Stimulated activated effector memory CD8-positive, alpha-beta T cell treated with anti-CD3 and anti-CD28 coated beads, Interleukin-12 subunit alpha, Interleukin-12 subunit beta, amount 100 ng/mL, for 72 hours (primary cell): ENCODE data around the gene LIMS1.

Experiments
- ATAC-seq: fragments of 150-1000 bp; cut with Tn5 transposase; 2 replicates; pipeline ENCODE4 v1.10.0; 2021
- DNase-seq, 2 donors: peaks; one replicate each; pipeline ENCODE4 v3.0.0; 2021 to 2022; ENCODE audit warnings: low spot score in 2 of 2
- H3K27ac Mint-ChIP-seq: one replicate; pipeline ENCODE4 v1.8.0; 2022; ENCODE audit warnings: mild to moderate bottlenecking, mixed read lengths
- H3K36me3 Mint-ChIP-seq: one replicate; pipeline ENCODE4 v1.8.0; 2022; ENCODE audit warnings: mild to moderate bottlenecking, mixed read lengths
- H3K4me1 Mint-ChIP-seq: one replicate; pipeline ENCODE4 v1.8.0; 2022; ENCODE audit warnings: mixed read lengths
- H3K4me3 Mint-ChIP-seq: one replicate; pipeline ENCODE4 v1.8.0; 2022; ENCODE audit warnings: mild to moderate bottlenecking, mixed read lengths
- H3K9me3 Mint-ChIP-seq: one replicate; pipeline ENCODE4 v1.8.0; 2022; ENCODE audit warnings: mixed read lengths

Gene LIMS1

GRCh38 chr2:108565778-108566375 lies 31.6 kb downstream of the LIMS1 start:
- Mint-ChIP-seq H3K4me1 (peaks cover 21% of the 10 kb centered on the region), H3K36me3 (no peaks in the 10 kb centered on the region), H3K9me3 (no peaks in the 10 kb centered on the region), H3K27ac (peak overlapping the region; percentile 23), H3K4me3 (peak overlapping the region; percentile 21)
- ATAC-seq (peak; percentile 81), DNase-seq (peak in 1 of 2 donors; percentile 53)

DNA sequence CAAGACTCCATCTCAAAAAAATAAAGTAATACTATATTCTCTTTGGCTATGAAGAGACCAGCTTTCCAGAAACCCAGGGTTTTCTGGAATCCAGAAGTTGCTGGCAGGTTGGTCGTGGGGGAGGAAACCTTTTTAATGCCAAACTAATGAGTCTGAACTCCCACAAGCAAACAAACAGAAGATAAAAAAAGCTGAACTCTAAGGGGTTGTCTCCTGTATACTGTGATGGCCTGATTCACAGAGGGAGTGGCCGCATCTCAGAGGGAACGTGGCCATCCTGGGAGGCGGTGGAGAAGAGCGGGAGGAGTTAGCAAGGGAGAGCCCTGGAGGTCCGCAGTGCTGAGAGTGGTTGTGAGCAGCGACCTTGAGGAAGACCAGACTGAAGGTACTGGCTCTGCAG lies 36.1 kb downstream of the LIMS1 start:
- H3K9me3 Mint-ChIP-seq, result no peaks in the 10 kb centered on the region
- no peak overlapping the region for H3K4me3 Mint-ChIP-seq
- DNase-seq, result peak in 1 of 2 donors; percentile 23
- no peaks in the 10 kb centered on the region for H3K36me3 Mint-ChIP-seq
- H3K4me1 Mint-ChIP-seq, result peaks cover 24% of the 10 kb centered on the region
- ATAC-seq, result no peak
- peak overlapping the region; percentile 61 for H3K27ac Mint-ChIP-seq

- H3K36me3 Mint-ChIP-seq, result no peaks in the 10 kb centered on the region
- no peak overlapping the region for H3K27ac Mint-ChIP-seq
- no peak overlapping the region for H3K4me3 Mint-ChIP-seq
- H3K4me1 Mint-ChIP-seq, result peaks cover 21% of the 10 kb centered on the region
- H3K9me3 Mint-ChIP-seq, result no peaks in the 10 kb centered on the region
- DNase-seq (no peak), ATAC-seq (no peak)
Observed at GRCh38 chr2:108571286-108571685, 37.0 kb downstream of the LIMS1 start.

- Mint-ChIP-seq H3K27ac (no peak overlapping the region), H3K36me3 (no peaks in the 10 kb centered on the region), H3K4me3 (no peak overlapping the region), H3K9me3 (no peaks in the 10 kb centered on the region), H3K4me1 (peaks cover 14% of the 10 kb centered on the region)
- ATAC-seq, result no peak
- no peak for DNase-seq
Observed at GRCh38 chr2:108573061-108573460, 38.8 kb downstream of the LIMS1 start.

GRCh38 chr2:108574332-108574731 lies 40.1 kb downstream of the LIMS1 start:
- Mint-ChIP-seq H3K4me1 (peaks cover 14% of the 10 kb centered on the region), H3K27ac (no peak overlapping the region), H3K4me3 (no peak overlapping the region), H3K36me3 (no peaks in the 10 kb centered on the region), H3K9me3 (no peaks in the 10 kb centered on the region)
- no peak for ATAC-seq
- DNase-seq, result peak in 1 of 2 donors; percentile 34

- peaks cover 25% of the 10 kb centered on the region for H3K4me1 Mint-ChIP-seq
- no peaks in the 10 kb centered on the region for H3K36me3 Mint-ChIP-seq
- ATAC-seq, result peak; percentile 31
- H3K4me3 Mint-ChIP-seq, result no peak overlapping the region
- DNase-seq, result peak in 1 of 2 donors; percentile 41
- peak overlapping the region; percentile 59 for H3K27ac Mint-ChIP-seq
- no peaks in the 10 kb centered on the region for H3K9me3 Mint-ChIP-seq
Observed at GRCh38 chr2:108575132-108575966, 41.1 kb downstream of the LIMS1 start.

GRCh38 chr2:108577099-108577498 lies 42.8 kb downstream of the LIMS1 start:
- ATAC-seq, result no peak
- H3K4me3 Mint-ChIP-seq, result no peak overlapping the region
- no peaks in the 10 kb centered on the region for H3K9me3 Mint-ChIP-seq
- H3K27ac Mint-ChIP-seq, result peak overlapping the region; percentile 46
- peak in 1 of 2 donors; percentile 28 for DNase-seq
- no peaks in the 10 kb centered on the region for H3K36me3 Mint-ChIP-seq
- peaks cover 36% of the 10 kb centered on the region for H3K4me1 Mint-ChIP-seq

GRCh38 chr2:108579623-108580022 lies 45.4 kb downstream of the LIMS1 start:
- no peaks in the 10 kb centered on the region for H3K36me3 Mint-ChIP-seq
- H3K9me3 Mint-ChIP-seq, result no peaks in the 10 kb centered on the region
- DNase-seq (peak in 1 of 2 donors; percentile 25), ATAC-seq (no peak)
- peaks cover 47% of the 10 kb centered on the region for H3K4me1 Mint-ChIP-seq
- H3K27ac Mint-ChIP-seq, result peak overlapping the region; percentile 99
- no peak overlapping the region for H3K4me3 Mint-ChIP-seq

GRCh38 chr2:108580050-108580449 lies 45.8 kb downstream of the LIMS1 start:
- Mint-ChIP-seq H3K9me3 (no peaks in the 10 kb centered on the region), H3K4me3 (peak overlapping the region; percentile 43), H3K36me3 (no peaks in the 10 kb centered on the region), H3K27ac (peak overlapping the region; percentile 99), H3K4me1 (peaks cover 44% of the 10 kb centered on the region)
- ATAC-seq (no peak), DNase-seq (no peak)

DNA sequence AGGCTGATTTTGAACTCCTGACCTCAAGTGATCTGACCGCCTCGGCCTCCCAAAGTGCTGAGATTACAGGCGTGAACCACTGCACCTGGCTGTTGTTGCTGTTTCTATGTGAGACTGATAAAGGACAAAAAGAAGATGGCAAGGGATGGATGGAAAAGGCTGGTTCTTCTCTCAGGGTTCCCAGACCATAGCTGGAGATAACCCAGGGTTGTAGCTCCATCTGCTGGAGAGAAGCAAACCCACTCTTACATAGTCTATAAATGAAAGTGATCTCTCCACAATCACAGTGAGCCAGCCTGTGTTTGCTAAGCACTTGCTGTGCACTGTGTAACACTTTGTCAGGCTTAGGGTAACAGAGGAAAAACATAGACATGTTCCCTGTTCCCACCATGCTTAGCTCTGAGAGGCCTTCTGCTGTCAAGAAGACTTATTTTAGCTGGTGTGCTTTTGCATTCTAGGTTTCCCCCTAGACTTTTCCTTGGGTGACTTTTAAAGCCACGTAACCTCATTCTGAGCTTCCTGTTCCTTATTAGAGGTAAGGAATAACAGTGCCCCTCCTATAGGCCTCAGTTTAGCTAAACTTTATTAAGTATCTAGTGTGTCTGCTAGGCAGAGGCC lies 49.7 kb downstream of the LIMS1 start:
- DNase-seq (peak; percentile 42 to 72), ATAC-seq (peak; percentile 85)
- Mint-ChIP-seq H3K9me3 (no peaks in the 10 kb centered on the region), H3K36me3 (no peaks in the 10 kb centered on the region), H3K4me3 (no peak overlapping the region), H3K27ac (peak overlapping the region; percentile 64), H3K4me1 (peaks cover 57% of the 10 kb centered on the region)

- Mint-ChIP-seq H3K27ac (no peak overlapping the region), H3K4me1 (peaks cover 60% of the 10 kb centered on the region), H3K36me3 (no peaks in the 10 kb centered on the region), H3K4me3 (no peak overlapping the region), H3K9me3 (no peaks in the 10 kb centered on the region)
- ATAC-seq (no peak), DNase-seq (no peak)
Observed at GRCh38 chr2:108585436-108585835, 51.2 kb downstream of the LIMS1 start.

DNA sequence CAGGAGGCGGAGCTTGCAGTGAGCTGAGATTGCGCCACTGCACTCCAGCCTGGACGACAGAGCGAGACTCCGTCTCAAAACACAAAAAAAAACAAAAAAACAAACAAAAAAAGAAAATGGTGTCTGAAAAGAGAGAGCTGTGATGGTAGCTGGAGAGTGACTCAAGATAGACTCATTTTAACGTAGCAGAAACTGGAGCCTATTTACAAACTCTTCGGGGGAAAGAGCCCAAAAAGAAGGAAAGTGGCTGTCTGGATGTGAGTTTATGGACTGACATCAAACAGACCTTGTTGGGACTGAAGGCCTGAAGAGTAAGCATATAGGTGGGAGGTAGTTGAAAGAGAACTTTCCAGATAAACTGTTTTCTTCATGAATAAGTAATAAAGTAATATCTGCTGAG lies 51.8 kb downstream of the LIMS1 start:
- Mint-ChIP-seq H3K27ac (no peak overlapping the region), H3K9me3 (no peaks in the 10 kb centered on the region), H3K36me3 (no peaks in the 10 kb centered on the region), H3K4me1 (peaks cover 60% of the 10 kb centered on the region), H3K4me3 (no peak overlapping the region)
- ATAC-seq (no peak), DNase-seq (no peak)

- no peak overlapping the region for H3K4me3 Mint-ChIP-seq
Observed at GRCh38 chr2:108586631-108587030, 52.4 kb downstream of the LIMS1 start.

DNA sequence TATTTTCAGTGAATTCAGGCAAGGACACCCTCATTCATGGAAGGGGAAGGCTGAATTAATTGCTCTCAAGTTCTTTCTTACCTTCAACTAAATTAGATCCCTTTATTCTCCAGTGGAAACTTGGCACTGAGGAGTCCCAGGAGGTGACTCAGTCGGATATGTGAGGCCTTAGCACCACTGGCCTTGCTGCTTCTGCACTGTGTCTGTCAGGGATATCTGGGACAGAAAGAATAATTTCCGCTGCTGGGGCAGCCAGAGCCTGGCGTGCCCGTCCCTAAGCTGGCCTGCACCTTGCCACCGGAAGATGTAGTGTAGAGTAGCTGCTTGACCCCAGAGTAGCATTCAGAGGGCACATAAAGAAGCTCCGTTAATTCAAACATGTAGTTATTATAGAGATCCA lies 53.4 kb downstream of the LIMS1 start:
- H3K4me3 Mint-ChIP-seq, result no peak overlapping the region
- H3K4me1 Mint-ChIP-seq, result peaks cover 54% of the 10 kb centered on the region
- no peaks in the 10 kb centered on the region for H3K9me3 Mint-ChIP-seq
- DNase-seq (no peak), ATAC-seq (no peak)
- no peaks in the 10 kb centered on the region for H3K36me3 Mint-ChIP-seq
- H3K27ac Mint-ChIP-seq, result peak overlapping the region; percentile 81

More at GRCh38 chr2:108586631-108587030, 52.4 kb downstream of the LIMS1 start:
- H3K27ac Mint-ChIP-seq, result peak overlapping the region; percentile 81
- H3K9me3 Mint-ChIP-seq, result no peaks in the 10 kb centered on the region
- DNase-seq (no peak), ATAC-seq (no peak)
- H3K36me3 Mint-ChIP-seq, result no peaks in the 10 kb centered on the region
- H3K4me1 Mint-ChIP-seq, result peaks cover 61% of the 10 kb centered on the region

DNA sequence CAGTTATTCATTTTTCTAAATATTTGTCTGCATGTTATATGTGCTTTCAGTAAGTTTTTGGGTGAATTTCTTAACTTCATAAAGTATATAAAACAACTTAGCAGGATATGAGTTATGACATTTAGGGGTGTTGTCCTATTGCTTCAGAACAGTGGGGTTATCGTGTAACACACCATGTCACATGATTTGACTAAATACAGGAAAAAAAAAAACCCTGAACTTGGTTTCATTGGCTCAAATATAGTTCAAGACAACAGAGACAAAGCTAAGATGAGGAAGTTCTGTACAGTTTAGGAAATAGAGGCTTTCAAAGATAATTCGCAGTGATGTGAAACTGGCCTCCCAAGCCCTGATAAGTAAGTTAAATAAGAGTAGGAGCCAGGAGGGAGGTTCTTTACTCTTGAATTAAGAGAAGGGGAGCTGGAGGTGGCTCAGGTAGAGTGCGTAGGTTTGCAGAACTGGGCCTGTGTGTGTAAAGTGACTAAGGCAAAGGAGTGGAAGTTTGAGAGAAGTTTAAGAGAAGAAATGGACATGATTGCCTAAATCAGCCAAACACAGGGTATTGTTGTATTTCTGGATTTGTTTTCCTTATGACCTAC lies 53.9 kb downstream of the LIMS1 start:
- H3K4me3 Mint-ChIP-seq, result peak overlapping the region; percentile 24
- H3K36me3 Mint-ChIP-seq, result no peaks in the 10 kb centered on the region
- ATAC-seq, result no peak
- H3K27ac Mint-ChIP-seq, result peak overlapping the region; percentile 81
- peaks cover 59% of the 10 kb centered on the region for H3K4me1 Mint-ChIP-seq
- H3K9me3 Mint-ChIP-seq, result no peaks in the 10 kb centered on the region
- no peak for DNase-seq
